DMS153 treated with DMSO at 0.1 percent for 48 hours (cell line): ENCODE data around the gene ZFYVE21.

Source experiments
- DNase-seq: peaks from one replicate; lab custom pipeline; 2025; ENCODE audit not compliant: unreplicated experiment; lab: John Stamatoyannopoulos, UW

The ZFYVE21 gene

GRCh38 chr14:103736546-103737431, 21.2 kb downstream of the ZFYVE21 start:
- no peak for DNase-seq

- no peak for DNase-seq
Measured at GRCh38 chr14:103737432-103738045, 21.9 kb downstream of the ZFYVE21 start.

- DNase-seq, result no peak
Measured at GRCh38 chr14:103738166-103738565, 22.6 kb downstream of the ZFYVE21 start.

- no peak for DNase-seq
Measured at GRCh38 chr14:103738701-103739451, 23.3 kb downstream of the ZFYVE21 start.

GRCh38 chr14:103739466-103739792, 23.8 kb downstream of the ZFYVE21 start:
- DNase-seq, result no peak

- DNase-seq, result no peak
Measured at GRCh38 chr14:103739793-103740501, 24.3 kb downstream of the ZFYVE21 start.

GRCh38 chr14:103740991-103741689, 25.5 kb downstream of the ZFYVE21 start:
- no peak for DNase-seq

GRCh38 chr14:103741876-103742275, 26.3 kb downstream of the ZFYVE21 start:
- DNase-seq, result no peak

GRCh38 chr14:103742499-103743255, 27.1 kb downstream of the ZFYVE21 start:
- no peak for DNase-seq

GRCh38 chr14:103743691-103744090, 28.1 kb downstream of the ZFYVE21 start:
- DNase-seq, result no peak

- no peak for DNase-seq
Measured at GRCh38 chr14:103744621-103745395, 29.2 kb downstream of the ZFYVE21 start.

- DNase-seq, result no peak
Measured at GRCh38 chr14:103745424-103745823, 29.8 kb downstream of the ZFYVE21 start.

GRCh38 chr14:103746701-103747100, 31.1 kb downstream of the ZFYVE21 start:
- no peak for DNase-seq

GRCh38 chr14:103748534-103748857, 32.9 kb downstream of the ZFYVE21 start:
- DNase-seq, result no peak

- no peak for DNase-seq
Measured at GRCh38 chr14:103749452-103749851, 33.8 kb downstream of the ZFYVE21 start.

GRCh38 chr14:103749860-103750259, 34.2 kb downstream of the ZFYVE21 start:
- no peak for DNase-seq

GRCh38 chr14:103753774-103754173, 38.2 kb downstream of the ZFYVE21 start:
- no peak for DNase-seq

- DNase-seq, result no peak
Measured at GRCh38 chr14:103755060-103755459, 39.5 kb downstream of the ZFYVE21 start.

GRCh38 chr14:103758059-103758776, 42.6 kb downstream of the ZFYVE21 start:
- no peak for DNase-seq
